Glutamatergic neuron (in vitro differentiated cells): ENCODE data around the gene TMTC3. TPM values are rescaled to one million over a fixed set of nuclear protein-coding genes. Genes with fewer than 3 reads are reported as not detected.

Experiments used
- DNase-seq: peaks from one replicate; pipeline ENCODE4 v3.0.0; 2022
- H3K27ac Mint-ChIP-seq: one replicate; pipeline ENCODE4 v1.8.0; 2020; ENCODE audit warnings: mild to moderate bottlenecking, mixed read lengths, inconsistent platforms; ENCODE audit not compliant: unreplicated experiment
- H3K27me3 Mint-ChIP-seq: one replicate; pipeline ENCODE4 v1.8.0; 2020; ENCODE audit warnings: mild to moderate bottlenecking, moderate library complexity, mixed read lengths, inconsistent platforms; ENCODE audit not compliant: unreplicated experiment
- H3K36me3 Mint-ChIP-seq: one replicate; pipeline ENCODE4 v1.8.0; 2020; ENCODE audit warnings: mild to moderate bottlenecking, mixed read lengths, inconsistent platforms; ENCODE audit not compliant: unreplicated experiment
- H3K4me1 Mint-ChIP-seq: one replicate; pipeline ENCODE4 v1.8.0; 2020; ENCODE audit warnings: mild to moderate bottlenecking, low read depth, mixed read lengths, inconsistent platforms; ENCODE audit not compliant: unreplicated experiment
- H3K4me3 Mint-ChIP-seq: one replicate; pipeline ENCODE4 v1.8.0; 2020; ENCODE audit warnings: mild to moderate bottlenecking, mixed read lengths, inconsistent platforms; ENCODE audit not compliant: unreplicated experiment
- H3K9me3 Mint-ChIP-seq: one replicate; pipeline ENCODE4 v1.8.0; 2020; ENCODE audit warnings: mild to moderate bottlenecking, moderate library complexity, mixed read lengths, inconsistent platforms; ENCODE audit not compliant: unreplicated experiment
- total RNA-seq: library from RNA; stranded (reverse); fragmentation: NEBNext Ultra II Directional; extraction: Animal tissue kit (Norgen Biotek cat#: 25700); gene quantifications from one replicate; pipeline ENCODE4 v1.2.1, GENCODE V29; 2021; ENCODE audit not compliant: unreplicated experiment
- TF ChIP-seq, protein P1 (sequence below): fragments of 200-600 bp; sonication (generic); IDR thresholded peaks from one replicate; pipeline ENCODE4 v1.5.0; 2021; ENCODE audit not compliant: partially characterized antibody, unreplicated experiment

Gene TMTC3
- total RNA-seq, 1 donor from 2014 or later = 12.5 TPM

DNA sequence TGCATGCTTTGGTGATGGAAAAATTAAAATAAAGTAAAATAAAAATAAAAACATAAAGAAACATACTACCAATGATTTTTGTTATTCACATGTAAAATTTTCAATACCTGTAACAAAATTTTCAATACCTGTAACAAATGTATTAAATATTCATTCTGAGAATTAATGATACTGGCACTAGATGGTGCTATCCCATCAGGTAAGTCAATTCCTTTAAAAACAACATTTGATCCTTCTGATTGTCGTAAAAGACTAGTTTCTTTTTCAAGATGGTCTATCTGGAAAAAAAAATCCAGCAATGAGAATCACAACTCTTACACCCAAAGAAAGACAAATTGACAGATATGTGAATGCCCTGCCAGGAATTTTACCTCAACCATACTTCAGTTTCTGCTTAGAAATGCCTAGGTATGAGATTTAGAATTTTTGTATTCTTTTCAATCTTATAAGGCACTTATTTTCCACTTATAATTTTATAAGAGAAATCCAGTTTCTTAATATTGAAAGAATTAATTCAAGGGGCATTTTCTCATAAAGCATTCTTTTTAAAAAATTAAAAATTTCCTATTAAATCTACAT is 30.9 kb upstream of the TMTC3 start:
- H3K27me3 Mint-ChIP-seq = no peaks in the 10 kb centered on the region
- no peaks in the 10 kb centered on the region for H3K4me1 Mint-ChIP-seq
- TF ChIP-seq, protein P1, sequence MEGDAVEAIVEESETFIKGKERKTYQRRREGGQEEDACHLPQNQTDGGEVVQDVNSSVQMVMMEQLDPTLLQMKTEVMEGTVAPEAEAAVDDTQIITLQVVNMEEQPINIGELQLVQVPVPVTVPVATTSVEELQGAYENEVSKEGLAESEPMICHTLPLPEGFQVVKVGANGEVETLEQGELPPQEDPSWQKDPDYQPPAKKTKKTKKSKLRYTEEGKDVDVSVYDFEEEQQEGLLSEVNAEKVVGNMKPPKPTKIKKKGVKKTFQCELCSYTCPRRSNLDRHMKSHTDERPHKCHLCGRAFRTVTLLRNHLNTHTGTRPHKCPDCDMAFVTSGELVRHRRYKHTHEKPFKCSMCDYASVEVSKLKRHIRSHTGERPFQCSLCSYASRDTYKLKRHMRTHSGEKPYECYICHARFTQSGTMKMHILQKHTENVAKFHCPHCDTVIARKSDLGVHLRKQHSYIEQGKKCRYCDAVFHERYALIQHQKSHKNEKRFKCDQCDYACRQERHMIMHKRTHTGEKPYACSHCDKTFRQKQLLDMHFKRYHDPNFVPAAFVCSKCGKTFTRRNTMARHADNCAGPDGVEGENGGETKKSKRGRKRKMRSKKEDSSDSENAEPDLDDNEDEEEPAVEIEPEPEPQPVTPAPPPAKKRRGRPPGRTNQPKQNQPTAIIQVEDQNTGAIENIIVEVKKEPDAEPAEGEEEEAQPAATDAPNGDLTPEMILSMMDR = no peak
- no peak for DNase-seq
- H3K27ac Mint-ChIP-seq = no peak overlapping the region
- no peak overlapping the region for H3K4me3 Mint-ChIP-seq
- H3K36me3 Mint-ChIP-seq = no peaks in the 10 kb centered on the region
- peaks cover 2% of the 10 kb centered on the region for H3K9me3 Mint-ChIP-seq

- Mint-ChIP-seq H3K4me3 (no peak overlapping the region), H3K4me1 (no peaks in the 10 kb centered on the region), H3K27me3 (no peaks in the 10 kb centered on the region), H3K27ac (no peak overlapping the region), H3K36me3 (no peaks in the 10 kb centered on the region), H3K9me3 (no peaks in the 10 kb centered on the region)
- no peak for DNase-seq
- TF ChIP-seq, protein P1 = no peak
These were observed 28.2 kb upstream of the TMTC3 start for GRCh38 chr12:88113871-88114270.

DNA sequence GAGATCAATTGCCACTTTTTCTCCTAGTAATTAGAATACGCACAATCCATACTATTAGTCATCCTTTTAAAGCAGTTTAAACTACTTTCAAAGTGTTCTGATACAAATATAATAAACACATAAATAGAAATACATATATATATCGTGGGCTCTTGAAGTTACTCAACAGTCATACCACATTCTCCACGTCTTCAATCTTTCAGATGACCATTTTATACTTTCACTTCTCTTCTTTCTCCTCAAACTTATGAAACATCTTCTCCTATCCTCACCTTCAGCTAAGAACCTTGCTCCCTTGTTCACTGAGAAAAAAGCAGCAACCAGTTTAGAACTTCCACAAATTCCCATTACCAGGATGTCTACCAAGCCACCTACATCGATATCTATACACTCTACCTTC is 19.4 kb upstream of the TMTC3 start:
- Mint-ChIP-seq H3K4me1 (no peaks in the 10 kb centered on the region), H3K27ac (no peak overlapping the region), H3K4me3 (no peak overlapping the region), H3K27me3 (no peaks in the 10 kb centered on the region), H3K9me3 (no peaks in the 10 kb centered on the region), H3K36me3 (no peaks in the 10 kb centered on the region)
- TF ChIP-seq, protein P1 = no peak
- DNase-seq = no peak

DNA sequence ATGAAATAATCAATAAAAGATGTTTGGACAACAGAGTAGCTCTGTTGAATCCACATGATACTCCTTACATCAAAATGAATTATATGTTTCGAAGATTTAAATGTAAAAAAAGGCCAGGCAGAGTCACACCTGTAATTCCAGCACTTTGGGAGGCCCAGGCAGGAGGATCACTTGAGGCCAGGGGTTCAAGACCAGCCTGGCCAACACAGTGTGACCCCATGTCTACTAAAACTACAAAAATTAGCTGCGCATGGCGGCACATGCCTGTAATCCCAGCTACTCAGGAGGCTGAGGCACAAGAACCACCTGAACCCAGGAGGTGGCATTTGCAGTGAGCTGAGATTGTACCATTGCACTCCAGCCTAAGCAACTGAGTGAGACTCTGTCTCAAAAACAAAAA is 15.0 kb upstream of the TMTC3 start:
- no peaks in the 10 kb centered on the region for H3K4me1 Mint-ChIP-seq
- no peaks in the 10 kb centered on the region for H3K27me3 Mint-ChIP-seq
- H3K4me3 Mint-ChIP-seq = no peak overlapping the region
- DNase-seq = no peak
- H3K9me3 Mint-ChIP-seq = no peaks in the 10 kb centered on the region
- TF ChIP-seq, protein P1 = no peak
- no peak overlapping the region for H3K27ac Mint-ChIP-seq
- H3K36me3 Mint-ChIP-seq = no peaks in the 10 kb centered on the region

DNA sequence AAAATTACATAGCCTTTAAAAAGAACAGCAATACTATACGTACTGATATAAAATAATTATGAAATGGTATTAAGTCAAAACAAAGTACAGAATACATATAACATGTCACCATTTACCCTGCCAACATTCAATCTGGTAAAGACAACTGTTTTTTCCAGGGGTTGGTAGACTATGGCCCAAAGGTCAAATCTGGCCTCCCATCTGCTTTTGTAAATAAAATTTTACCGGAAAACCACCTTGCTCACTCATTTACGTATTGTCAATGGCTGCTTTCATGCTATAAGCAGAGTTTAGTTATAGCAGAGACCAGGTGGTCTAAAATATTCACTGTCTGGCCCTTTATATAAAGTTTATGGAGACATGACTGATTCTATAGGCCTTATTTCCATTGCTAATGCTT is 14.3 kb upstream of the TMTC3 start:
- no peaks in the 10 kb centered on the region for H3K36me3 Mint-ChIP-seq
- DNase-seq = no peak
- no peaks in the 10 kb centered on the region for H3K4me1 Mint-ChIP-seq
- H3K9me3 Mint-ChIP-seq = no peaks in the 10 kb centered on the region
- no peak overlapping the region for H3K4me3 Mint-ChIP-seq
- TF ChIP-seq, protein P1 = no peak
- H3K27me3 Mint-ChIP-seq = no peaks in the 10 kb centered on the region
- H3K27ac Mint-ChIP-seq = no peak overlapping the region
